Omental fat pad (tissue), 4 donors: ENCODE data around the gene HDAC11. TPM values are rescaled to one million over a fixed set of nuclear protein-coding genes. Genes with fewer than 3 reads are reported as not detected.
A peak's percentile ranks its signal among the peaks of the same experiment; 100 is the strongest.

Experiments used
- ATAC-seq: fragments of 150-250 bp; one replicate; pipeline ENCODE4 v1.9.1; 2016; ENCODE audit warnings: mild to moderate bottlenecking, moderate library complexity; ENCODE audit not compliant: low FRiP score
- DNase-seq: peaks from one replicate; pipeline ENCODE4 v3.0.0-alpha.2; 2019; ENCODE audit warnings: low spot score
- total RNA-seq, 4 donors: library from RNA; depleted of rRNA; stranded (reverse); fragments of >200 nt; gene quantifications; one replicate each; pipeline ENCODE4 v1.1.0, GENCODE V29; 2016
- TF ChIP-seq, protein P1 (sequence below), 3 donors: fragments of 450-650 bp; IDR thresholded peaks; one replicate each; pipeline ENCODE4 v1.5.1; 2016 to 2017; ENCODE audit warnings: antibody characterized with exemption in 3 of 3, mild to moderate bottlenecking in 3 of 3, moderate library complexity in 2 of 3

HDAC11 gene
- total RNA-seq, 4 donors from 2014 or later: 5.9 to 22.2 (median 9.3) TPM

DNA sequence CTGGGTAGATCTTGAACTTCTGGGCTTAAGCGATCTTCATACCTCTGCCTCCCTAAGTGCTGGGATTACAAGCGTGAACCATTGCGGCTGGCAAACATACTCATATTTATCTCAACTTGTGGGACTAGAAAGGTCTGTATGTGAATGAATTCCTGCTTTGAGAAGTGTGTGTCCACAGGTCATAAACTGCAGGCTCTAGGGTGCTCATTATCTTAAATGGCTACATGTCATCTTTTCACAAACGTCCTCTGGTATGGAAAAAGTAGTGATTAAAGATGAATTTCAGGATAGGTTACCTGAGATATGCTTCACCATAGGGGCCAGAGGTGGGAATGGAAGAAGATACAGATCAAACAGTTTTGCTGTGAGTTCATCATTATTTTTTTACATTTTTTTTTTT lies 7.8 kb upstream of the HDAC11 start:
- ATAC-seq: no peak
- TF ChIP-seq, protein P1, sequence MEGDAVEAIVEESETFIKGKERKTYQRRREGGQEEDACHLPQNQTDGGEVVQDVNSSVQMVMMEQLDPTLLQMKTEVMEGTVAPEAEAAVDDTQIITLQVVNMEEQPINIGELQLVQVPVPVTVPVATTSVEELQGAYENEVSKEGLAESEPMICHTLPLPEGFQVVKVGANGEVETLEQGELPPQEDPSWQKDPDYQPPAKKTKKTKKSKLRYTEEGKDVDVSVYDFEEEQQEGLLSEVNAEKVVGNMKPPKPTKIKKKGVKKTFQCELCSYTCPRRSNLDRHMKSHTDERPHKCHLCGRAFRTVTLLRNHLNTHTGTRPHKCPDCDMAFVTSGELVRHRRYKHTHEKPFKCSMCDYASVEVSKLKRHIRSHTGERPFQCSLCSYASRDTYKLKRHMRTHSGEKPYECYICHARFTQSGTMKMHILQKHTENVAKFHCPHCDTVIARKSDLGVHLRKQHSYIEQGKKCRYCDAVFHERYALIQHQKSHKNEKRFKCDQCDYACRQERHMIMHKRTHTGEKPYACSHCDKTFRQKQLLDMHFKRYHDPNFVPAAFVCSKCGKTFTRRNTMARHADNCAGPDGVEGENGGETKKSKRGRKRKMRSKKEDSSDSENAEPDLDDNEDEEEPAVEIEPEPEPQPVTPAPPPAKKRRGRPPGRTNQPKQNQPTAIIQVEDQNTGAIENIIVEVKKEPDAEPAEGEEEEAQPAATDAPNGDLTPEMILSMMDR (IDR thresholded peaks at IDR 0.05): no peak
- no peak for DNase-seq

DNA sequence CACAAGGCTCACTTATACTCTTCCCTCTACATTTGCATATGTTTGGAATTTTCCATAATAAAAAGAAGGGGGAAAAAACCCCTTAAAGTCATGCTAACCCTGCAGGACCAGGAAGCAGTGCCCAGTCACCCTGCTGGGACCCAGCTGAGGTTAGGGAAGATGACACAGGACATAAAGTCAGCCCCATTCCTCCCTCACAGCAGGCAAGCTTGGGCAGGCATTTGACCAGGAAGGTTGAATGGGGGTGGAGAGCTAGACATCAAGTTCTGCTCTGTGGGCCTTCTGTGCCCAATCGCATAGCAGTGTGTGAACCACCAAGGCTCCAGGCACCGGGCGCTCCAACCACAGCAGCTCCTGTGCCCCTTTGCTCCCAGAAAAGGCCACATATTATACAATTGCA lies 7.1 kb upstream of the HDAC11 start:
- no peak for DNase-seq
- TF ChIP-seq, protein P1 (IDR thresholded peaks at IDR 0.05): no peak
- ATAC-seq: no peak

- ATAC-seq: no peak
- TF ChIP-seq, protein P1 (IDR thresholded peaks at IDR 0.05): no peak
- no peak for DNase-seq
These were observed 6.1 kb upstream of the HDAC11 start for GRCh38 chr3:13474021-13474420.

- ATAC-seq (no peak), DNase-seq (no peak)
- TF ChIP-seq, protein P1 (IDR thresholded peaks at IDR 0.05): no peak
These were observed 5.3 kb upstream of the HDAC11 start for GRCh38 chr3:13474776-13475303.

- ATAC-seq (no peak), DNase-seq (no peak)
- TF ChIP-seq, protein P1 (IDR thresholded peaks at IDR 0.05): no peak
These were observed 4.1 kb upstream of the HDAC11 start for GRCh38 chr3:13475871-13476590.

DNA sequence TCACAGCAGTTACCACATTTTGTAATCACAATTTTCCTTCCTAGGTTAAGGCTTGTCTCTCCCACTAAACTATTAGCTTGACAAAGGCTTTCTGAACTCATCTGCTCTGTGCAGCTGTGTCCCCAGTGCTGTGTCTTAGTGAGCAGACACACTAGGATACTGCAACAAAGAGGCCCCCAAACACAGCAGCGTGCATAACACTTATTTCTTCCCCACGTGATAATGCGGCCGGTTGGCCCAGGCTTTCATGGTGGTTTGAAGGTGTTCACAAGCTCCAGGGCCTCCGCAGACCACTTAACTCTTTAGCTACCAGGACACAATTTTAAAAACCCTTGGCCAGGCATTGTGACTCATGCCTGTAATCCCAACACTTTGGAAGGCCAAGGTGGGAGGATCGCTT lies 2.2 kb upstream of the HDAC11 start:
- no peak for DNase-seq
- no peak for ATAC-seq
- TF ChIP-seq, protein P1 (IDR thresholded peaks at IDR 0.05): no peak

DNA sequence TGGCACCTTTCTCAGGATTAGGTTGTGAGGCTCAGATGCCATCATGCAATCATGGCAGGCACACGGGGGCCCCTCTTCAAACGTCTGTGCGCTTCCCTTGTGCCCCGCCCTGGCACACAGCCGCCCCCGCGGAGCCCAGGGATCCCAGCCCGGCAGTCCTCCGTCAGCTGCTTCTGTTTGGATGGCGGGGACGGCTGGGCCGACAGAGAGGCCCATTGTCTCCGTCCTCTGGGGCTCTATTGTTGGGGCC lies 849 bp upstream of the HDAC11 start:
- no peak for DNase-seq
- TF ChIP-seq, protein P1 (IDR thresholded peaks at IDR 0.05): no peak
- peak; percentile 34 for ATAC-seq
